OCI-LY1 (cell line): ENCODE data around the gene ATG2A.
A peak's percentile ranks its signal among the peaks of the same experiment; 100 is the strongest.

Experiments
- H2AFZ ChIP-seq: fragments of 200-600 bp; sonication (generic), shearing (Covaris generic); 2 replicates; pipeline ENCODE4 v1.6.0; 2014; ENCODE audit warnings: antibody characterized with exemption, mild to moderate bottlenecking, low read length
- H3F3A ChIP-seq: fragments of 200-600 bp; sonication (generic), shearing (Covaris generic); 2 replicates; pipeline ENCODE4 v1.6.0; 2014; ENCODE audit warnings: mild to moderate bottlenecking, antibody characterized with exemption, low read length, moderate library complexity; ENCODE audit not compliant: insufficient read depth
- H3K27ac ChIP-seq: fragments of 200-600 bp; sonication (generic); 2 replicates; pipeline ENCODE4 v1.5.1; 2014; ENCODE audit warnings: low read length, mixed run types, mild to moderate bottlenecking, low read depth; ENCODE audit not compliant: poor library complexity, severe bottlenecking
- H3K27me3 ChIP-seq: fragments of 200-600 bp; sonication (generic); 2 replicates; pipeline ENCODE4 v1.6.0; 2014; ENCODE audit warnings: antibody characterized with exemption, mild to moderate bottlenecking, low read length, moderate library complexity; ENCODE audit not compliant: insufficient read depth
- H3K36me3 ChIP-seq: fragments of 200-600 bp; sonication (generic); 2 replicates; pipeline ENCODE4 v1.6.1; 2014; ENCODE audit warnings: mild to moderate bottlenecking, antibody characterized with exemption, low read length, moderate library complexity, mixed read lengths; ENCODE audit not compliant: insufficient read depth
- H3K4me1 ChIP-seq: fragments of 200-600 bp; sonication (generic); 2 replicates; pipeline ENCODE4 v1.5.1; 2014; ENCODE audit warnings: mild to moderate bottlenecking, low read length, moderate library complexity; ENCODE audit not compliant: insufficient read depth, severe bottlenecking
- H3K4me2 ChIP-seq: fragments of 200-600 bp; sonication (generic), shearing (Covaris generic); 2 replicates; pipeline ENCODE4 v1.6.1; 2014; ENCODE audit warnings: low read length
- H3K4me3 ChIP-seq: fragments of 200-600 bp; sonication (generic); 2 replicates; pipeline ENCODE4 v1.5.1; 2014; ENCODE audit warnings: low read length, low read depth, mild to moderate bottlenecking, mixed read lengths; ENCODE audit not compliant: poor library complexity, severe bottlenecking
- H3K79me2 ChIP-seq: fragments of 200-600 bp; shearing (Covaris generic); 2 replicates; pipeline ENCODE4 v1.6.1; 2016; ENCODE audit warnings: mixed run types, low read length, mixed read lengths; ENCODE audit not compliant: insufficient read depth
- H3K9ac ChIP-seq: fragments of 200-600 bp; sonication (generic), shearing (Covaris generic); 2 replicates; pipeline ENCODE4 v1.6.1; 2014; ENCODE audit warnings: mild to moderate bottlenecking, low read length, mixed read lengths
- H3K9me2 ChIP-seq: fragments of 200-600 bp; sonication (generic), shearing (Covaris generic); 2 replicates; pipeline ENCODE4 v1.6.1; 2014; ENCODE audit warnings: low read depth, mild to moderate bottlenecking, low read length, mixed read lengths
- H3K9me3 ChIP-seq: fragments of 200-600 bp; shearing (Covaris generic); 2 replicates; pipeline ENCODE4 v1.6.1; 2014; ENCODE audit warnings: low read length, mixed read lengths
- H4K20me1 ChIP-seq: fragments of 200-600 bp; sonication (generic), shearing (Covaris generic); 2 replicates; pipeline ENCODE4 v1.6.0; 2016; ENCODE audit warnings: mild to moderate bottlenecking, low read length; ENCODE audit not compliant: insufficient read depth
- CTCF ChIP-seq: fragments of 200-600 bp; sonication (generic), shearing (Covaris generic); IDR thresholded peaks from 2 replicates; pipeline ENCODE4 v1.5.1; 2017; ENCODE audit warnings: mild to moderate bottlenecking, antibody characterized with exemption, low read length, moderate library complexity, mixed read lengths
- EZH2 ChIP-seq: fragments of 200-600 bp; sonication (generic), shearing (Covaris generic); IDR thresholded peaks from 2 replicates; pipeline ENCODE4 v1.8.0; 2017; ENCODE audit warnings: borderline replicate concordance, mixed run types, mild to moderate bottlenecking, antibody characterized with exemption, low read length, moderate library complexity, mixed read lengths

The ATG2A gene

GRCh38 chr11:64850979-64851567 is 65.9 kb downstream of the ATG2A start:
- TF ChIP-seq CTCF (peak; percentile 32; the same call in 1 of the 2 replicates), EZH2 (no peak)
- no peaks in the 10 kb centered on the region for H3K9me3 ChIP-seq
- peak overlapping the region; percentile 56; the same call in 1 of the 2 replicates for H3K9ac ChIP-seq
- H3K27me3 ChIP-seq = no peaks in the 10 kb centered on the region
- peaks cover 87% of the 10 kb centered on the region for H3K4me1 ChIP-seq
- H3K9me2 ChIP-seq = no peaks in the 10 kb centered on the region
- peak overlapping the region; percentile 21 for H3K4me3 ChIP-seq
- H3K4me2 ChIP-seq = peak overlapping the region; percentile 51
- H2AFZ ChIP-seq = no peak overlapping the region
- peaks cover 31% of the 10 kb centered on the region for H3K36me3 ChIP-seq
- no peaks in the 10 kb centered on the region for H4K20me1 ChIP-seq
- no peaks in the 10 kb centered on the region for H3K79me2 ChIP-seq
- H3F3A ChIP-seq = peaks cover 9% of the 10 kb centered on the region; the same call in 1 of the 2 replicates
- H3K27ac ChIP-seq = peak overlapping the region; percentile 98

GRCh38 chr11:64849598-64850356 is 67.2 kb downstream of the ATG2A start:
- H3K79me2 ChIP-seq = no peaks in the 10 kb centered on the region
- peak overlapping the region; percentile 42; the same call in 1 of the 2 replicates for H3K9ac ChIP-seq
- no peaks in the 10 kb centered on the region for H3K9me3 ChIP-seq
- no peaks in the 10 kb centered on the region for H4K20me1 ChIP-seq
- peaks cover 22% of the 10 kb centered on the region for H3K36me3 ChIP-seq
- no peak for TF ChIP-seq CTCF
- no peak for TF ChIP-seq EZH2
- H3F3A ChIP-seq = peaks cover 9% of the 10 kb centered on the region; the same call in 1 of the 2 replicates
- no peak overlapping the region for H3K4me3 ChIP-seq
- H3K27ac ChIP-seq = peak overlapping the region; percentile 98
- H3K4me2 ChIP-seq = peak overlapping the region; percentile 33; the same call in 1 of the 2 replicates
- H3K27me3 ChIP-seq = no peaks in the 10 kb centered on the region
- H3K9me2 ChIP-seq = no peaks in the 10 kb centered on the region
- peaks cover 87% of the 10 kb centered on the region for H3K4me1 ChIP-seq
- no peak overlapping the region for H2AFZ ChIP-seq

GRCh38 chr11:64848826-64849597 is 68.0 kb downstream of the ATG2A start:
- Histone ChIP-seq H3K4me3 (peak overlapping the region; percentile 2), H3K9ac (peak overlapping the region; percentile 42; the same call in 1 of the 2 replicates), H4K20me1 (no peaks in the 10 kb centered on the region), H3K36me3 (peaks cover 14% of the 10 kb centered on the region; the same call in 1 of the 2 replicates), H2AFZ (no peak overlapping the region), H3K9me2 (no peaks in the 10 kb centered on the region), H3K27me3 (no peaks in the 10 kb centered on the region), H3K4me2 (peak overlapping the region; percentile 33), H3K27ac (peak overlapping the region; percentile 98), H3K9me3 (no peaks in the 10 kb centered on the region), H3K79me2 (no peaks in the 10 kb centered on the region), H3F3A (peaks cover 9% of the 10 kb centered on the region; the same call in 1 of the 2 replicates), H3K4me1 (peaks cover 79% of the 10 kb centered on the region)
- TF ChIP-seq CTCF (peak; percentile 53; the same call in 1 of the 2 replicates), EZH2 (no peak)
